GM18526 (cell line): ENCODE results near the gene RWDD2A.

Experiments used
- POLR2A ChIP-seq: IDR thresholded peaks from 3 replicates; pipeline ENCODE4 v1.6.1; 2011; ENCODE audit not compliant: insufficient read length; ENCODE audit errors: extremely low read depth

The RWDD2A gene

GRCh38 chr6:83192871-83193746, at the start of gene RWDD2A, which contains the start of gene PGM3:
Gene RWDD2A, plus strand, starts transcription at chr6:83193357. Its CDS starts 1,095 bp downstream, at chr6:83194452.
Gene PGM3, minus strand, starts transcription at chr6:83193265. Its CDS starts 2,253 bp downstream, at chr6:83191012.
- peak; percentile 88 for TF ChIP-seq POLR2A

- no peak for TF ChIP-seq POLR2A
Measured at GRCh38 chr6:83151114-83151513, 42.0 kb upstream of the RWDD2A start.

GRCh38 chr6:83152913-83153312, 40.2 kb upstream of the RWDD2A start:
- no peak for TF ChIP-seq POLR2A

- TF ChIP-seq POLR2A = no peak
Measured at GRCh38 chr6:83153883-83154521, 39.2 kb upstream of the RWDD2A start.

GRCh38 chr6:83155794-83156193, 37.4 kb upstream of the RWDD2A start:
- TF ChIP-seq POLR2A = no peak

- TF ChIP-seq POLR2A = no peak
Measured at GRCh38 chr6:83160167-83160566, 33.0 kb upstream of the RWDD2A start.

- TF ChIP-seq POLR2A = no peak
Measured at GRCh38 chr6:83167726-83168278, 25.4 kb upstream of the RWDD2A start.

- TF ChIP-seq POLR2A = no peak
Measured at GRCh38 chr6:83168556-83168955, 24.6 kb upstream of the RWDD2A start.

GRCh38 chr6:83169106-83169505, 24.1 kb upstream of the RWDD2A start:
- TF ChIP-seq POLR2A = no peak

GRCh38 chr6:83169511-83169910, 23.6 kb upstream of the RWDD2A start:
- no peak for TF ChIP-seq POLR2A

- TF ChIP-seq POLR2A = no peak
Measured at GRCh38 chr6:83176246-83176645, 16.9 kb upstream of the RWDD2A start.

- no peak for TF ChIP-seq POLR2A
Measured at GRCh38 chr6:83180426-83180950, 12.7 kb upstream of the RWDD2A start.

- no peak for TF ChIP-seq POLR2A
Measured at GRCh38 chr6:83182114-83182513, 11.0 kb upstream of the RWDD2A start.

GRCh38 chr6:83183082-83183828, 9.9 kb upstream of the RWDD2A start:
- no peak for TF ChIP-seq POLR2A

GRCh38 chr6:83185096-83185495, 8.1 kb upstream of the RWDD2A start:
- no peak for TF ChIP-seq POLR2A
